ENCODE measurements around the gene ZNF189. TPM values are rescaled to one million over a fixed set of nuclear protein-coding genes. Genes with fewer than 3 reads are reported as not detected.

ZNF189 gene
- total RNA-seq, 2 experiments from 2014 or later = 5.0 to 5.3 TPM

DNA sequence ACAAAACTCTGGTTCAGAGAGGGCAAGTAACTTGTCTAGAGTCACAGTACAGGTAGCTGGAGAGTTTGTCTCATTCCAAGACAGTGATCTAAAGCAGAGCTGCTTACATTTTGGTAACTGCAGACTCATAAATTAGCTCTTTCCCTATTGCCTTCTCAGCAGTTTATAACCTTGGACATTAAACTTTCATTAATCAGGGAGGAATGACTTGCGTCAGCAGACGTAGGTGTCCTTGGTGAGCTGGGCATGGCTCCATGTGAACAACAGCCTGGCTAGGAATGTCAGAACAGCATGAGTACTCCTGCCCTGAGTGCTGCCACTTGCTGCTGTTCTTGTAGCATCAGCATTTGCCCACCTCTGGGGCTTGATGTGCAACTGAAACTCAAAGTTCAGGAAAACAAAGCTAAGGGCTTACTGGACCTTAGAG is 39.2 kb downstream of the ZNF189 start:
- no peaks in the 10 kb centered on the region for H3K9me3 Mint-ChIP-seq
- ATAC-seq (ENCODE audit: poor library complexity) (no peak), DNase-seq (no peak)
- no peak overlapping the region for H3K4me3 ChIP-seq (ENCODE audit: low read length)
- no peaks in the 10 kb centered on the region for H3K4me1 ChIP-seq (ENCODE audit: insufficient read depth, low read length)
- CTCF ChIA-PET = no interaction called here
- POLR2A ChIA-PET = no interaction called here
- H3K27me3 ChIP-seq (ENCODE audit: control insufficient read depth in 1 of 2, insufficient read depth in 2 of 2, low read length in 2 of 2) = peaks cover 8% of the 10 kb centered on the region in 2 experiments
- no peak overlapping the region for H3K27ac ChIP-seq (ENCODE audit: low read depth in 1 of 2, low read length in 2 of 2)
- intact Hi-C loops (cut with DNase I, micrococcal nuclease) = no loop called here
- H3K4me1 Mint-ChIP-seq (ENCODE audit: low read depth) = no peaks in the 10 kb centered on the region
- TF ChIP-seq, protein P1, sequence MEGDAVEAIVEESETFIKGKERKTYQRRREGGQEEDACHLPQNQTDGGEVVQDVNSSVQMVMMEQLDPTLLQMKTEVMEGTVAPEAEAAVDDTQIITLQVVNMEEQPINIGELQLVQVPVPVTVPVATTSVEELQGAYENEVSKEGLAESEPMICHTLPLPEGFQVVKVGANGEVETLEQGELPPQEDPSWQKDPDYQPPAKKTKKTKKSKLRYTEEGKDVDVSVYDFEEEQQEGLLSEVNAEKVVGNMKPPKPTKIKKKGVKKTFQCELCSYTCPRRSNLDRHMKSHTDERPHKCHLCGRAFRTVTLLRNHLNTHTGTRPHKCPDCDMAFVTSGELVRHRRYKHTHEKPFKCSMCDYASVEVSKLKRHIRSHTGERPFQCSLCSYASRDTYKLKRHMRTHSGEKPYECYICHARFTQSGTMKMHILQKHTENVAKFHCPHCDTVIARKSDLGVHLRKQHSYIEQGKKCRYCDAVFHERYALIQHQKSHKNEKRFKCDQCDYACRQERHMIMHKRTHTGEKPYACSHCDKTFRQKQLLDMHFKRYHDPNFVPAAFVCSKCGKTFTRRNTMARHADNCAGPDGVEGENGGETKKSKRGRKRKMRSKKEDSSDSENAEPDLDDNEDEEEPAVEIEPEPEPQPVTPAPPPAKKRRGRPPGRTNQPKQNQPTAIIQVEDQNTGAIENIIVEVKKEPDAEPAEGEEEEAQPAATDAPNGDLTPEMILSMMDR (IDR thresholded peaks at IDR 0.05) = no peak
- no peaks in the 10 kb centered on the region for H3K36me3 Mint-ChIP-seq (ENCODE audit: low read depth)
- H3K9me3 ChIP-seq (ENCODE audit: control insufficient read depth in 1 of 2, insufficient read depth in 1 of 2, low read length in 2 of 2) = no peaks in the 10 kb centered on the region
- H3K27ac Mint-ChIP-seq = no peak overlapping the region
- H3K27me3 Mint-ChIP-seq = peaks cover 56% of the 10 kb centered on the region
- H3K36me3 ChIP-seq (ENCODE audit: insufficient read depth, low read length) = no peaks in the 10 kb centered on the region
- no peak overlapping the region for H3K4me3 Mint-ChIP-seq

DNA sequence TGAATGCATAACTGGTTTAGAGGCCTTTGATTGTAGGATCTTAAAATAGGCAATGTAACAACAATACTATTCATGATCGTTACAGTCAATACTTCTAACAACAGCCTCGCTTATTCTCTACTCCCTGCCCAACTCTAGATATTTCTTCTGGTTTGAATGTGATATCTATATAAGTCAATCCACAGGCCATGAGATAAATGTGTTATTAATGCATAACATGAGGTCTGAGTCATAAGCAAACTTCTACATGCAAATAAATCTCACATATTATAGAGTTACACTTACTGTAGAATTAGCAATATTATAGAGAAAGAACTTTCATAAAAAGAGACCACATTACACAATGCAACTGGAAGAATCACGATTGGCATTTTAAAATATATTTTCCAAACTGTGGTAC is 39.9 kb downstream of the ZNF189 start:
- TF ChIP-seq, protein P1 (IDR thresholded peaks at IDR 0.05) = no peak
- Histone ChIP-seq H3K27ac (ENCODE audit: low read depth in 1 of 2, low read length in 2 of 2) (no peak overlapping the region), H3K4me3 (ENCODE audit: low read length) (no peak overlapping the region), H3K27me3 (ENCODE audit: control insufficient read depth in 1 of 2, insufficient read depth in 2 of 2, low read length in 2 of 2) (peaks cover 12 to 15% of the 10 kb centered on the region in 2 experiments), H3K36me3 (ENCODE audit: insufficient read depth, low read length) (no peaks in the 10 kb centered on the region), H3K4me1 (ENCODE audit: insufficient read depth, low read length) (no peaks in the 10 kb centered on the region), H3K9me3 (ENCODE audit: control insufficient read depth in 1 of 2, insufficient read depth in 1 of 2, low read length in 2 of 2) (no peaks in the 10 kb centered on the region)
- peaks cover 63% of the 10 kb centered on the region for H3K27me3 Mint-ChIP-seq
- no peak overlapping the region for H3K27ac Mint-ChIP-seq
- POLR2A ChIA-PET = no interaction called here
- no peak for DNase-seq
- intact Hi-C loops (cut with DNase I, micrococcal nuclease) = no loop called here
- H3K36me3 Mint-ChIP-seq (ENCODE audit: low read depth) = no peaks in the 10 kb centered on the region
- CTCF ChIA-PET = no interaction called here
- no peak overlapping the region for H3K4me3 Mint-ChIP-seq
- H3K9me3 Mint-ChIP-seq = no peaks in the 10 kb centered on the region
- H3K4me1 Mint-ChIP-seq (ENCODE audit: low read depth) = no peaks in the 10 kb centered on the region
- no peak for ATAC-seq (ENCODE audit: poor library complexity)

DNA sequence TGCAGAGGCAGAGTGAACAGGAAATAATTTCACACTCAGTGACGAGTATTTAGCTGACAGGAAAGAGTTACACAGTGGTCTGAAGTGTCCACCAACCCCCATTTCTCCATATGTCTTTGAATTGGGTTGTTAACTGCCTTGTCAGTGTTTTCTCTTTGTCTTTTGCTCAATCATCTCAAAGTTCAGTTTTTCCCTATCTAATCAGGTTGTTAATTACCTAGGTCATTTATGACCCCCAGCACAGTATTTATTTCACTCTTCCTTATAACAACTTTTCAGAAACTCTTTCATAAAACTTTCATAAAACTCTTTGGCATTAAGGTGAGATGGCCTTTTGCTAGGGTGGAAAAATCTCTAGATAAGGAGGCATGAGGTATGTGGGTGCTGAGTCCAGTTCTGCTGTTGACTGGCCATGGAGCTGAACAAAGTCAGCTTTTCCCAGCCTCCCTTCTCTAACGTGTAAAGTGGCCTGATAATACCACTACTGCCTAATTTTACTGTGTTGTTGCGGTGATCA is 42.1 kb downstream of the ZNF189 start:
- H3K4me3 ChIP-seq (ENCODE audit: low read length) = no peak overlapping the region
- ChIA-PET POLR2A (no interaction called here), CTCF (no interaction called here)
- TF ChIP-seq, protein P1 (IDR thresholded peaks at IDR 0.05) = no peak
- H3K27ac Mint-ChIP-seq = no peak overlapping the region
- H3K4me3 Mint-ChIP-seq = no peak overlapping the region
- no peaks in the 10 kb centered on the region for H3K4me1 Mint-ChIP-seq (ENCODE audit: low read depth)
- no peaks in the 10 kb centered on the region for H3K36me3 Mint-ChIP-seq (ENCODE audit: low read depth)
- H3K9me3 ChIP-seq (ENCODE audit: control insufficient read depth in 1 of 2, insufficient read depth in 1 of 2, low read length in 2 of 2) = no peaks in the 10 kb centered on the region
- H3K9me3 Mint-ChIP-seq = no peaks in the 10 kb centered on the region
- intact Hi-C loops (cut with DNase I, micrococcal nuclease) = no loop called here
- peaks cover 77% of the 10 kb centered on the region for H3K27me3 Mint-ChIP-seq
- H3K4me1 ChIP-seq (ENCODE audit: insufficient read depth, low read length) = no peaks in the 10 kb centered on the region
- H3K27ac ChIP-seq (ENCODE audit: low read depth in 1 of 2, low read length in 2 of 2) = no peak overlapping the region
- ATAC-seq (ENCODE audit: poor library complexity) = no peak
- H3K27me3 ChIP-seq (ENCODE audit: control insufficient read depth in 1 of 2, insufficient read depth in 2 of 2, low read length in 2 of 2) = peaks cover 15 to 34% of the 10 kb centered on the region in 2 experiments
- no peak for DNase-seq
- H3K36me3 ChIP-seq (ENCODE audit: insufficient read depth, low read length) = no peaks in the 10 kb centered on the region
